ENCODE results near the gene TOX2. TPM values are rescaled to one million over a fixed set of nuclear protein-coding genes. Genes with fewer than 3 reads are reported as not detected.

Gene TOX2
- total RNA-seq, 1 donor from 2014 or later, result 4.7 TPM

GRCh38 chr20:43916073-43916880, 1.6 kb downstream of the TOX2 start:
- no peak for TF ChIP-seq CTCF (conservative IDR thresholded peaks at IDR 0.05)
- Mint-ChIP-seq H3K4me1 (ENCODE audit: unreplicated experiment) (peaks cover 10% of the 10 kb centered on the region), H3K27ac (no peak overlapping the region), H3K36me3 (no peaks in the 10 kb centered on the region), H3K4me3 (peak overlapping the region; percentile 95), H3K27me3 (peaks cover 85% of the 10 kb centered on the region), H3K9me3 (no peaks in the 10 kb centered on the region)
- DNase-seq (ENCODE audit: extremely low spot score, unreplicated experiment), result no peak

GRCh38 chr20:43916881-43917371, 2.3 kb downstream of the TOX2 start:
- H3K36me3 Mint-ChIP-seq, result no peaks in the 10 kb centered on the region
- H3K27me3 Mint-ChIP-seq, result peaks cover 89% of the 10 kb centered on the region
- no peak for TF ChIP-seq CTCF (conservative IDR thresholded peaks at IDR 0.05)
- H3K4me1 Mint-ChIP-seq (ENCODE audit: unreplicated experiment), result peaks cover 10% of the 10 kb centered on the region
- no peak for DNase-seq (ENCODE audit: extremely low spot score, unreplicated experiment)
- no peak overlapping the region for H3K4me3 Mint-ChIP-seq
- no peaks in the 10 kb centered on the region for H3K9me3 Mint-ChIP-seq
- H3K27ac Mint-ChIP-seq, result no peak overlapping the region

GRCh38 chr20:43917380-43917779, 2.7 kb downstream of the TOX2 start:
- peaks cover 90% of the 10 kb centered on the region for H3K27me3 Mint-ChIP-seq
- no peak overlapping the region for H3K4me3 Mint-ChIP-seq
- H3K9me3 Mint-ChIP-seq, result no peaks in the 10 kb centered on the region
- H3K4me1 Mint-ChIP-seq (ENCODE audit: unreplicated experiment), result peaks cover 10% of the 10 kb centered on the region
- H3K36me3 Mint-ChIP-seq, result no peaks in the 10 kb centered on the region
- no peak for TF ChIP-seq CTCF (conservative IDR thresholded peaks at IDR 0.05)
- no peak overlapping the region for H3K27ac Mint-ChIP-seq
- no peak for DNase-seq (ENCODE audit: extremely low spot score, unreplicated experiment)

- H3K27me3 Mint-ChIP-seq, result peaks cover 91% of the 10 kb centered on the region
- H3K9me3 Mint-ChIP-seq, result no peaks in the 10 kb centered on the region
- H3K36me3 Mint-ChIP-seq, result no peaks in the 10 kb centered on the region
- H3K4me3 Mint-ChIP-seq, result no peak overlapping the region
- TF ChIP-seq CTCF (conservative IDR thresholded peaks at IDR 0.05), result no peak
- peaks cover 10% of the 10 kb centered on the region for H3K4me1 Mint-ChIP-seq (ENCODE audit: unreplicated experiment)
- no peak overlapping the region for H3K27ac Mint-ChIP-seq
- DNase-seq (ENCODE audit: extremely low spot score, unreplicated experiment), result no peak
These were observed 5.2 kb downstream of the TOX2 start for GRCh38 chr20:43919686-43920403.

GRCh38 chr20:43920797-43921196, 6.1 kb downstream of the TOX2 start:
- DNase-seq (ENCODE audit: extremely low spot score, unreplicated experiment), result no peak
- Mint-ChIP-seq H3K27ac (no peak overlapping the region), H3K36me3 (no peaks in the 10 kb centered on the region), H3K4me1 (ENCODE audit: unreplicated experiment) (peaks cover 4% of the 10 kb centered on the region), H3K9me3 (no peaks in the 10 kb centered on the region), H3K27me3 (peaks cover 90% of the 10 kb centered on the region), H3K4me3 (no peak overlapping the region)
- no peak for TF ChIP-seq CTCF (conservative IDR thresholded peaks at IDR 0.05)
